WTC11 (cell line): ENCODE results near the gene ABHD10. TPM values are rescaled to one million over a fixed set of nuclear protein-coding genes. Genes with fewer than 3 reads are reported as not detected.

Source experiments
- ATAC-seq: fragments of 200-7000 bp; cut with Tn5 transposase; 2 replicates; pipeline ENCODE4 v1.10.0; 2021; ENCODE audit warnings: mild to moderate bottlenecking, moderate library complexity
- CTCF ChIA-PET: fragments of 300-600 bp; sonication (Branson Sonifier 250); formaldehyde crosslinking; loops from one replicate; lab custom pipeline; 2021; ENCODE audit warnings: antibody characterized with exemption; lab: Charles Lee
- POLR2A ChIA-PET: fragments of 350-600 bp; sonication (Branson Sonifier 250); formaldehyde crosslinking; loops from one replicate; lab custom pipeline; 2021; ENCODE audit warnings: antibody characterized with exemption; lab: Charles Lee
- DNase-seq: peaks from one replicate; pipeline ENCODE4 v3.0.0; 2021; ENCODE audit warnings: low spot score
- H3K27ac Mint-ChIP-seq: 2 replicates; pipeline ENCODE4 v1.8.0; 2021; ENCODE audit warnings: mixed read lengths
- H3K27me3 Mint-ChIP-seq: 2 replicates; pipeline ENCODE4 v1.8.0; 2021; ENCODE audit warnings: low read depth, mild to moderate bottlenecking, moderate library complexity, mixed read lengths
- H3K36me3 Mint-ChIP-seq: 2 replicates; pipeline ENCODE4 v1.8.0; 2021; ENCODE audit warnings: mixed read lengths
- H3K4me1 Mint-ChIP-seq: 2 replicates; pipeline ENCODE4 v1.8.0; 2022; ENCODE audit warnings: mixed read lengths
- H3K4me3 Mint-ChIP-seq: 2 replicates; pipeline ENCODE4 v1.8.0; 2021; ENCODE audit warnings: mild to moderate bottlenecking, moderate library complexity, mixed read lengths
- H3K9me3 Mint-ChIP-seq: 2 replicates; pipeline ENCODE4 v1.8.0; 2021; ENCODE audit warnings: mixed read lengths
- AFF4 ChIP-seq: sonication (generic); formaldehyde crosslinking; IDR thresholded peaks from 2 replicates; pipeline ENCODE4 v1.8.1; 2023; ENCODE audit warnings: mild to moderate bottlenecking, missing genetic modification reagents, borderline replicate concordance
- ATF6 ChIP-seq: sonication (generic); formaldehyde crosslinking; IDR thresholded peaks from 2 replicates; pipeline ENCODE4 v1.8.1; 2023; ENCODE audit warnings: mild to moderate bottlenecking, missing genetic modification reagents
- ETV6 ChIP-seq: sonication (generic); formaldehyde crosslinking; IDR thresholded peaks from 2 replicates; pipeline ENCODE4 v1.8.1; 2022; ENCODE audit warnings: mild to moderate bottlenecking, missing genetic modification reagents
- FOXJ3 ChIP-seq: sonication (generic); formaldehyde crosslinking; IDR thresholded peaks from 2 replicates; pipeline ENCODE4 v1.9.0; 2021; ENCODE audit warnings: missing genetic modification reagents, mild to moderate bottlenecking, borderline replicate concordance
- FOXP1 ChIP-seq: sonication (generic); formaldehyde crosslinking; IDR thresholded peaks from 2 replicates; pipeline ENCODE4 v1.8.0; 2022; ENCODE audit warnings: missing genetic modification reagents, mild to moderate bottlenecking, moderate library complexity, borderline replicate concordance
- GABPB1 ChIP-seq: sonication (generic); formaldehyde crosslinking; IDR thresholded peaks from 2 replicates; pipeline ENCODE4 v1.8.1; 2023; ENCODE audit warnings: mild to moderate bottlenecking, missing genetic modification reagents
- IRF2 ChIP-seq: sonication (generic); formaldehyde crosslinking; IDR thresholded peaks from 2 replicates; pipeline ENCODE4 v1.8.0; 2022; ENCODE audit warnings: low read depth, missing genetic modification reagents, borderline replicate concordance
- NR3C1 ChIP-seq: sonication (generic); formaldehyde crosslinking; conservative IDR thresholded peaks from 2 replicates; pipeline ENCODE4 v1.8.1; 2023; ENCODE audit warnings: low read depth, mild to moderate bottlenecking, missing genetic modification reagents
- USF2 ChIP-seq: sonication (generic); formaldehyde crosslinking; IDR thresholded peaks from 2 replicates; pipeline ENCODE4 v1.8.1; 2023; ENCODE audit warnings: mild to moderate bottlenecking, missing genetic modification reagents, moderate library complexity
- ZNF219 ChIP-seq: sonication (generic); formaldehyde crosslinking; IDR thresholded peaks from 2 replicates; pipeline ENCODE4 v1.8.0; 2023; ENCODE audit warnings: missing genetic modification reagents, mild to moderate bottlenecking, borderline replicate concordance
- ZNF416 ChIP-seq: fragments of 250-450 bp; sonication (Bioruptor Pico); IDR thresholded peaks from 2 replicates; pipeline ENCODE4 v1.9.0; 2021; ENCODE audit warnings: mild to moderate bottlenecking, inconsistent platforms
- ZNF671 ChIP-seq: fragments of 250-450 bp; sonication (Bioruptor Pico); IDR thresholded peaks from 2 replicates; pipeline ENCODE4 v1.8.0; 2021; ENCODE audit warnings: mild to moderate bottlenecking
- ZSCAN18 ChIP-seq: fragments of 250-450 bp; sonication (Bioruptor Pico); IDR thresholded peaks from 2 replicates; pipeline ENCODE4 v2.1.2; 2022; ENCODE audit warnings: mild to moderate bottlenecking, moderate library complexity
- total RNA-seq: library from RNA; stranded (reverse); gene quantifications from 3 replicates; pipeline ENCODE4 v1.2.3, GENCODE V29; 2021

The ABHD10 gene
- total RNA-seq, 1 experiment from 2014 or later = 27.6 TPM

GRCh38 chr3:112013784-112014143 is 34.9 kb downstream of the ABHD10 start (continued):
- TF ChIP-seq ZNF416 (CRISPR knock-in tag) (no peak), AFF4 (CRISPR knock-in tag) (no peak)

- no peaks in the 10 kb centered on the region; the same call in 1 of the 2 replicates for H3K27me3 Mint-ChIP-seq
- CTCF ChIA-PET = interaction anchor here (0.9 to 2.7 kb wide), 2 partner anchors 26 to 28 kb away, joined by 3 to 12 read pairs; no protein-coding TSS in a partner anchor
Observed at GRCh38 chr3:112017091-112017490, 38.3 kb downstream of the ABHD10 start.

GRCh38 chr3:112018712-112019111 is 39.9 kb downstream of the ABHD10 start:
- Mint-ChIP-seq H3K9me3 (peaks cover 14% of the 10 kb centered on the region), H3K27ac (no peak overlapping the region), H3K27me3 (no peaks in the 10 kb centered on the region; the same call in 1 of the 2 replicates), H3K4me1 (peaks cover 3% of the 10 kb centered on the region; the same call in 1 of the 2 replicates), H3K36me3 (no peaks in the 10 kb centered on the region), H3K4me3 (no peak overlapping the region)
- CTCF ChIA-PET = interaction anchor here (0.6 to 2.7 kb wide), 2 partner anchors 29 to 604 kb away, joined by 4 to 12 read pairs; no protein-coding TSS in a partner anchor
- no peak for DNase-seq
- ATAC-seq = no peak
- no peak for TF ChIP-seq ETV6
- TF ChIP-seq USF2 = no peak
- no peak for TF ChIP-seq IRF2 (CRISPR knock-in tag)
- TF ChIP-seq ZNF671 (CRISPR knock-in tag) = no peak
- TF ChIP-seq GABPB1 (CRISPR knock-in tag) = no peak
- POLR2A ChIA-PET = no interaction called here

More at GRCh38 chr3:112017091-112017490, 38.3 kb downstream of the ABHD10 start:
- Mint-ChIP-seq H3K4me3 (no peak overlapping the region), H3K9me3 (peaks cover 10% of the 10 kb centered on the region), H3K27ac (no peak overlapping the region), H3K36me3 (no peaks in the 10 kb centered on the region), H3K4me1 (peaks cover 9% of the 10 kb centered on the region; the same call in 1 of the 2 replicates)
- ATAC-seq (no peak), DNase-seq (no peak)
- POLR2A ChIA-PET = no interaction called here
- no peak for TF ChIP-seq FOXP1

- Mint-ChIP-seq H3K36me3 (no peaks in the 10 kb centered on the region), H3K27ac (no peak overlapping the region), H3K27me3 (no peaks in the 10 kb centered on the region; the same call in 1 of the 2 replicates), H3K4me1 (no peaks in the 10 kb centered on the region; the same call in 1 of the 2 replicates), H3K4me3 (no peak overlapping the region), H3K9me3 (peaks cover 15% of the 10 kb centered on the region)
- POLR2A ChIA-PET = no interaction called here
- TF ChIP-seq ZSCAN18 (CRISPR knock-in tag) (no peak), ATF6 (CRISPR knock-in tag) (no peak), FOXJ3 (CRISPR knock-in tag) (no peak), NR3C1 (CRISPR knock-in tag) (no peak), ZNF219 (CRISPR knock-in tag) (no peak)
- CTCF ChIA-PET = no interaction called here
- ATAC-seq (no peak), DNase-seq (no peak)
Observed at GRCh38 chr3:112019716-112020115, 40.9 kb downstream of the ABHD10 start.
